GM18867 (cell line): ENCODE data around the gene CFAP97D1.

Experiments used
- ATAC-seq: cut with Tn5 transposase; IDR thresholded peaks from one replicate; pipeline ENCODE4 v1.9.1; 2021; ENCODE audit warnings: mild to moderate bottlenecking, moderate library complexity; ENCODE audit not compliant: unreplicated experiment

CFAP97D1 gene

DNA sequence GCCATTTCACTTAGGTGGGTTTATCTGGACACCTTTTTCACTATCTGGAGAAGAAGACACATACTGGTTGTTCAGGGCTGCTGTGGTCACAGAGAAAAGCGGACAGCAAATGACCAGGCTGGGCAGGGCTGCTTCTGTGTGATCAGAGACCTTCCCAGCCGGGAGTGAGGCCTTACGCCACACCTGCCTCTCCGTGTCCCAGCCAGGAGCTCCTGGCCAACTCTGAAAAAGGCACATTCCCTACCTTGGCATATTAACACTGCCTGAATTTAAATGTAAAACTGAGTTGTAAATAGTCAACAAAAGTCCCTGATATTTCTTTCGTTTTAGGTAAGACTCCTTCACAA, 12.5 kb upstream of the CFAP97D1 start:
- no peak for ATAC-seq

DNA sequence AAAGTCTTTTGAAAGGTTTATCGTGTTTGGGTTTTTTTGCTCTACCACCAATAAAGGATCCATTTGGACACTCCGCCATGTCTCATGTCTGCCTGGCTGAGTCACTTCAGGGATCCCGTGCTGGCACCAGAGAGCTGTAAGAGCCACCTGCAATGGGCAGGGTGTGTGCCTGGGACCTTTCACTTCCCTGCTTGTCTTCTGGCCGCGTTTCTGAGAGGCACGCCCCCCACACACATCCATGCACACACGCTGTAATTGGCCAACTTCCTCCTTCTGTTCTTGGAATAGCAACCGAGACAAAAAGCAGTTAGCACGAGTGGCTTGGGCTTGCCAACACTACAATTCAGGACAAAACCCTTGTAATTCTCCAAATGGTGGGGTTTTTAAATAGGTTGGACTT, 11.9 kb upstream of the CFAP97D1 start:
- ATAC-seq = no peak

DNA sequence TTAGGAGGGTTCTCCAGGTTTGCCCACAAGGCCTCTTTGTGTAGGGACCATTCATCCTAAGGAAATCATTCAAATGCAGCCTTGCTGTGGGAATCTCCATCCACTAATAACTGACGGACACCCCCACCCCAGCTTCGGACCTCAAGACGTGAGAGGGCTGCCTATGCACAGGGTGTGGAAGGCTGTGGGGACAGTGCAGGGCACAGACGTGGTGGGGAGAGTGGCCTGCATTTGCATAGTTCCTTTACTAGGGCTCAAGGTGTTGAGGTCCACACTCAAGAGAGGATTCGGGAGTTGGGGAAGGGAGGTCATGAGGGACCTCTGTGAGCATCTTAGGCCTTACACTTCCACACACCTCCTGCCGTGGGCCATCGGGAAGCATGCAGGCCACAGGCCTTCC, 11.3 kb upstream of the CFAP97D1 start:
- no peak for ATAC-seq

DNA sequence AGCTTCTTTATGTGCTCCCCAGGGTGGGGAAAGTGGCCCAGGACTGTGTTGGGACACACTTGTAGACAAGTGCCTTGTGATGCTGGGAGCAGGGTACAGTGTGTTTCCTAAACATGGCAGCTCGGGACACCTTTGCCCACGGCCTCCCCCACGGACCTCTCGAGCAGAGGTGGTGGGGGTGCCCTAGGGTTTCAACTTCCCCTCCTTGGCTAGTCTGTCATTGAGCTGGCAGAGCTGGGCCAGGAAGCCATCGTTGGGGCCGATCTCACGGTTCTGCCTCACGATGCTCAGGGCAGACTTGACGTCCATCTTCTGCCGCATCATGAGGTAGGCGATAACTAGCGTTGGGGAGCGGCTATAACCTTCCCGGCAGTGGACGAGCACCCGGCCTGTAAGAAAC, 10.8 kb upstream of the CFAP97D1 start:
- ATAC-seq = no peak

DNA sequence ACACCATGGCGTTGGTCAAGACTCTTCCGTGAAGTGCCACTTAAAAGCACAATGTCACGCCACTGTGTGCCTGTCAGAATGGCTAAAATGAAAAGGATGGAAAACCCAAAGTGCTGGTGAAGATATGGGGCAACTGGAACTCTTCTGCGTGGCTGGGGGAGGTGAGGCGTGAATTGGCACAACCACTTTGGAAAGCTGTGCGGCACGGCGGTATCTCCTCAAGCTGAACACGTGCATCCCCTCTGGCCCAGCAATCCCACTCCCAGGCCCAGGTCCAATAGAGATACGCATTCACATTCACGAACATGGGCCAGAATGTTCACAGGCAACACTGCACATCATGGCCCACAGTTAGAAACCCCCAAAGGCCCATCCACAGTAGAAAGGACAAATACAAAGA, 10.4 kb upstream of the CFAP97D1 start:
- no peak for ATAC-seq

DNA sequence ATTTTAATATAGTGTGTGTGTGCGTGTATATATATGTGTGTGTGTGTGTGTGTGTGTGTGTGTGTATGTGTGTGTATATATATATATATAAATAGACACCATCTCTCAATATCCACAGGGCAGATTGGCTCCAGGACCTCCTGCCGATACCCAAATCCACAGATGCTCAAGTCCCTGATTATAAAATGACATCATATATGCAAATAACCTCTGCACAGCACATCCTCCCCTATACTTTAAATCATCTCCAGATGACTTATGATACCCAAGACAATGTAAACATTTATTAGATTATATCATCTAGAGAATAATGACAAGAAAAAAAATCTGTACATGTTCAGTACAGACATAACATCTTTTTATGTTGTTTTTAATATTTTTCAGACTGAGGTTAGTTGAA, 9.3 kb upstream of the CFAP97D1 start:
- ATAC-seq = no peak

DNA sequence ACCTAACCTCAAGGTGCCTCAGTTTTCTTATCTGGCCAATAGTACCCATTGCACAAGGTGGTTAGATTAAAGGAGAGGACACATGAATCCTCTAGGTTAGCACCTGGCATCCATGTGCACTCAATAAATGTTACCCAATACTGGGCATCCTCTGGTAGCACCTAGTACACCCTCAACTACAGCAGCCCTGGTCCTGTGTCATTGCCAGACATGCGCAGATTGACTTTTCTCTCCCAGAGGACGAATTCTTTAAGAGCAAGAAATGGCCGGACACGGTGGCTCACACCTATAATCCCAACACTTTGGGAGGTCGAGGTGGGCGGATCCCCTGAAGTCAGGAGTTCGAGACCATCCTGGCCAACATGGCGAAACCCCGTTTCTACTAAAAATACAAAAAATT, 8.8 kb upstream of the CFAP97D1 start:
- no peak for ATAC-seq

DNA sequence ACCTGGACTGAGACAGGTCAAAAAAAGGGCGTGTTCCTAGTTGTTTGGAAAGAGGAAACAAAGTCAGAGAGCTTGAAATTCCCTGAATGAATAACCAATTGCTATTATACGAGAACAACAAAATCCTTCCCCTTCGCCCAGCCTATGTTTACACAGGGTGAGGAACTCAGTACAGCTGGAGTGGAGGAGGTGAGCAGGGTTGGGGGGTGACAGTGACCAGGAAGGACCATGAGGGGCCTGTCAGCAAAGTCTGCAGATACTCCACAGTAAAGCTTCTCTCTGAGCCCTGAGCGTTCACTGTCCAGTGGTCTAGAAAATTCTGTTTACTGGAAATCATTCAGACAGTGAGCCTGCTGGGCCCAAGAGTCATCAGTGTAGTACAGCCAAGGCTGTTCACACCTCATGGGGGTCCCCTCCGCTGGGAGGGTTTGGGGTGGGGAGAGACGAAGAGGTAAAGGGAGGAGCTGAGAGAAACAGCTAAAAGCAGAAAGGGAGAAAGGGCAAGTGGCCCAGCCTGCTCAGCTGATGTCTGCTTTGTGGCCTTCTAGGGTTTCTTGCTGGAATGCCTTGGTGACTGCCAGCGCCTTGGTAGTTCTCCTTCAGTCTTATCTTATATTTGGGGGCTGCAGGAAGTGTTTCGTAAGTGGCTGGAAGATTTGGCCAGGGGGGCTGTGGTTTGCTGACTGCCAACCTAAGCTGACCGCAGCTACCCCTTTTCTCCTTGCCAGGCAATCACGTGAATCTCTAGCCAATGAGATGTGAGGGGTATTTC, 7.2 kb upstream of the CFAP97D1 start:
- ATAC-seq = no peak

DNA sequence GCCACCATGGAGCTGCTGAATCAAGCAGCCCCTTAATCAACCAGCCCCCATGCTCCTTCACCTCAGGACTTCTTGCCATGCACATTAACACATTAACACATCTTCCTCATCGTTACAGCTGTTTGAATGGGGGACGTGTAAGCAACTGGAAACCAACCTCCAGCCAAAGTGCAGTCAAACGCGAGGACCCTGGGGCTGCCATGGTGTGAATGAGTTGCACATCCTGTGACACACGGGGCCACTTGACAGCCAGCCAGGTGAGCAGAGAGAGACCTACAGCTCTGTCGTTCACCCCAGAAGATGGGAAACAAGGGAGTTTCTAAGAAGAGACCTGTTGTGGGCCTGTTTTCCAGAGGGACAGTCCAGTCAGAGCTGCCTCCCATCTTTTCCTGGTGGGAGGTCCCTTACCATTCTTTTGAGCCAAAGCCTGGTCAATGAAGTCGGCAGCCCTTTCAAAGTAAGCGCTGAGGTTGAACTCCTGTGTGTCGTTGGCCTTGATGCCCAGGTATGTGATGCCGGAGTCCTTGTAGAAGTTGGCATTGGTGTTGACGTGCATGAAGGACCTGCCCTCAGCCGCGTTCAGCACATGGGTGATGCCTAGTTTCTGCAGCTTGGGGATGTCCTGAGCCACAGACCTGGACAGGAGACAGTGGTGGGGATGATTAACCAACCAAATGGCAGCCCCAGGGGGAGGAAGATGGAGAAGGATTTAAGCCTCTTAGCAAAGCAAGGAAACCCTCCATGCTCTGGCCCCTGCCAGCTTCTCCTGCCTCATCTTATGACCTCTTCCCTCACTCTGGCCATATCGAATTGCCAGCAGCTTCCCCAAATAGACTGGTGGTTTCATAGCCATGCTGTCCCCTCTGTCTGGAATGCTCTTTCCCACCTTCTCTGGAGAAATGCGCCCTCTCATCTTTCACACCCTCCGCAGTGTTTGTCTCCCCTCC, 5.7 kb upstream of the CFAP97D1 start:
- ATAC-seq = no peak

DNA sequence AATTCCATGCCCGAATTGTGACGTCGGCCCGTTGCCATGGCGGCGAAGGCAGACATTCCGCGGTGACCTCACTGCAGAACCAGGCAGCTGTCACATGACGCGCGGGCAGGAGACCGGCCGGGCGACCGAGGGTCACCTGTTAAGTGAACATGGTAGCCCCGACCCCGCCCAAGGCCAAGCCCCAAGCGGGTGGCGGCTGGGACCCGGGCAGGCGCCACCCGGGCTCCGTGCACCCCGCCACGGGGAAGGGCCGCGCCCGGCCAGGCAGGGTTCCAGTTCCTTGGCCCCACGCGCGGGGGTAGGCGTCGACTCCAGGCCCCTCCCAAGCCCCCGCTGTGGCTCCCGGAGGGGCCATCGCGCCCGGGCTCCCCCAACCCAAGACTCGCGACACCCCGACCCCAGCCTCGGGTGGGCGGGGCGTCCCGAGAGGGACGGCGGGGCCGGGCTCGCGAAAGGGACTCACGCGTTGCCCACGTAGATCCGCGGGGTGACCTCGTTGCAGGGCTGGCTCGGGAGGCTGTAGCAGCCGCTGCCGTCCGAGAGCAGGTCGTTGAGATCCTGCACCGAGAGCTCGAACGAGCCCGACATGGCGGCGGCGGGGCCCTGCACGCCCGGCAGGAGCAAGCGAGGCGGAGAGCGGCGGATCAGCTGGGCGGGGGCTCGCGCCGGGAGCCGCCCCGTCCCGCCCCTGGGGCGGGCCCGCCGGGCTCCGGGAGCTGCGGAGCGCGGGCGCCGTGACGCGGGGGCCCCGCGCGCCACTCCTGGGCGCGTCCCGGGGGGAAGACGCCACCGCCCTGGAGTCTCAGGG, 1.7 kb upstream of the CFAP97D1 start, which contains the start of gene DUSP3:
Gene DUSP3 (minus strand): TSS at position 641 of the 808 bp plus-strand sequence. CDS start 53 bp downstream, at position 588.
- ATAC-seq = peak; percentile 90

DNA sequence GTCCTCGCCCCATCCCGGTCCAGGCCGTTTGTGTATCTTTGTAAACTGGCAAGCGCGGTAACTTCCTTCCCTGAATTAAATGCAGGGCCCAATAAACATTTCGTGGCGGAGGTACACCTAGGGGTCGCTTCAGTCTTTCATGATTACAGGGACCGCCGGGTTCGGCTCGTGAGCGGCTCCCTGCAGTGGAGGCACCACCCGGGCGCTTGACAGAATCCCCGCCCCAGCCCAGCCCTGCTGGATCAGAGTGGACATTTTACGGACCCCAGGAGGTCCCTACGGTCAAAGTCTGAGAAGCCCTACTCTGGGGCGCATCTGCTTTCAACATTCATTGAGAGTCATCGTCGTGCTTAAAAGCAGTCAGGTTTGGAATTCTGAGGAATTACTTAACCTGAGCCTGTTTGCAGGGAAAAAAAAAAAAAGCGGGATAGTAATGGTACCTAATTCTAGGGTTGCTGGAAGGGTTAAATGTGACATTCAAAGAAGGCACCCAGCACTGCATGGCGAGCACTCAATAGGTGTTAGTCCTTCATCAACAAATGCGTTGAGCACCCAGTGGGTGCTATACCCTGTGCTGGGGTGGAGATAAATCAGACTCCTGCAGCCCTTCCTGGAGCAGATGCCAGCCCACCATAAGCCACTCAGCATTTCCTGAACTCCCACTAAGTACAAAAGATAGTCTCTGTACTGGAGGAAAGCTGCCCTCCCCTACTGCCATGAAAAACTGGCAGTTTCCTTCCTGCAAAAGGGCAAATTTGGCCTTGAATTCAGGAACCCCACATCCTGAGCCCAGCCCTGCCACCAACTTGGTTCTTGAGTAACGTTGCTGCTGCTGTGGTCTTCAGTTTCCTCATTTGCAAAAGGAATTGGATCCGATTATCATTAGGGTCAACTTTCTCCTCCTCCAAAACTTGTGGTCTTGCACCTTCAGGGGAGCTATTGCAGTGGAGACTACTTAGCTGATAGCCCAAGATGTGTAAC, 800 bp upstream of the CFAP97D1 start:
- no peak for ATAC-seq

DNA sequence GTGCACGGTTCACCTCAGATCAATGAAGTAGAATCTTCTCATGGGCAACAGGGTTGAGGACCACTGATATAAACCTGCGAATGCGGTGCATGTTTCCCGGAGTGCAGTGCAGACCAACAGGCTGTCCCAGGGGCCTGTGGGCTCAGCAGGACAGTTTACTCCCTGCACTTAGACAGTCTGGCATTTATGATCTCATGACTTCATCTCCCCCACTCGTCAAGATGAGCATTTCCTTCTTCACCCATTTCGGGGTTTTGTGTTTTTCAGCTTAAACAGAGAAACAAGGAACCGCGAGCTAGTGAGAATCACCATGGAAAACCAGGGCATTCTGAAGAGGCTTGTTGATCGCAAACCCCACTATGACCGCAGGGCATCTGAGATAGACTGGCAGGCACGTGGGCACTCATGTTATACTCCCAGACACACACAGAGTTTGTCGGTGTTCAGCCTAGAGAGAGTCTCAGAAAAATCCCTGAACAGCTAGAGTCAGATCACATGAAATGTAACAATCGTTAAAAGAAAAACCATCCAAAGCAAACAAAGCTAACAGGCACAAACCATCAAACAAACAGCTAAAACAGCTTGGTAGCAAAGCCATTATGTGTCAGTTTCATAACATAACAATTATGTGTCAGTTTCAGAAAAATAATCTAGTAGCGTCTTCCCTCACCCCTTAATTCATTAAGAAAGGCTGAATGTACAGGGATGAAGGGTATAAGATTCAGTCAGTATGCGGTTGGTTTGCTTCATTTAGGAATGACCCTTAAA, 2.9 kb downstream of the CFAP97D1 start:
- no peak for ATAC-seq

DNA sequence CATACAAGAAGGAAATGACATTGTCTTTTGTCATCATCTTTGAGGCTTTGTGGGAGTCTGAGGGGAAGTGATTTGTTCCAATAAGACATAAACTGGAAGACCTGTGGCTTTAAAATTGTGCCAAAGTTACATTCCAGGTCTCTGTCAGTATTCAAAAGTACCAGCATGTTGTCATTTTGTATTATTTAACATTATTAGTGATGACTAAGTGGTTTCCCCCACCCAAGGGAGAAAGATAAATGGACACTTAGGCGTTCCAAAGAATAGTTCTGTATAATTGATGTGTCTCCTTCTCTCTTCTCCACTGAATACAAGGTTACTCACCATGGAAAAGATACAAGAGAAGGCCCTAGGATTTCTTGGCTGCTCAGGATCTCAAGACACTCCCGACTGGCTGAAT, 3.8 kb downstream of the CFAP97D1 start:
- ATAC-seq = no peak

DNA sequence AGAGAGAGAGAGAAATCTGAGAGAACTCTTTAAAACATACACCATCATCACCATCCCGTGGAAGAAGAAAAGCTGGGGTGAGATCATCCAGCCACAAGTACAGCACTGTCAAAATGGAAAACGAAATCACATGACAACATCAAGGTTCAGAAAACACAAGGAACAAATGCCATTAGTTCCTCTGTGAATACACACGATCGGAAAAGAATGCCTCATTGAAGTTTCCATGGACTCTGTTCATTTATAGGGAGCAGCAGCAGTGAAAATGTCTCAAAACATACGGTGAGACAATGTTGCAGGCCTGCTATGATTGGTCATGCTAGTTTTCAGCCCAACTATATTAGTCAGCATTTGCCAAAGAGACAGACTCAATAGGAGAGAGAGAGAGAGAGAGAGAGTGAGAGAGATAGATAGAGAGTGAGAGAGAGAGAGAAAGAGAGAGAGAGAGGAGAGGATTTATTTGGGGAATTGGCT, 4.4 kb downstream of the CFAP97D1 start:
- ATAC-seq = no peak

DNA sequence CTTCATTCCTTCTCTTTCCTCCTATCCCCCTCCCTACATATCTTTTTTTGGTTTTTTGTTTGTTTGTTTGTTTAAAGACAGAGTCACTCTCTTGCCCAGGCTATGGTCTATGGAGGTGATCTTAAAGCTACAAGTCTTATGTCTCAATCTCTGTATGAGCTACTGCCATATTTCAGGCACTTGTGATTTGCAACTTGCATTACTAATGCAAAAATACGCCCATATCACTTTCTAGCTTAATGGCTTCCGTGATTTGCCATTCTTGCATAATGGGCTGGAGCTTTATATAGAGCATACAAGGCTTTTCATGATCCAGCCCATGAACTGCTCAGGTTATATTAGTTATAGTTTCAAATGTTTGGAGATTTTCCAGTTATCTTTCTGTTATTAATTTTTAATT, 7.5 kb downstream of the CFAP97D1 start:
- ATAC-seq = no peak

DNA sequence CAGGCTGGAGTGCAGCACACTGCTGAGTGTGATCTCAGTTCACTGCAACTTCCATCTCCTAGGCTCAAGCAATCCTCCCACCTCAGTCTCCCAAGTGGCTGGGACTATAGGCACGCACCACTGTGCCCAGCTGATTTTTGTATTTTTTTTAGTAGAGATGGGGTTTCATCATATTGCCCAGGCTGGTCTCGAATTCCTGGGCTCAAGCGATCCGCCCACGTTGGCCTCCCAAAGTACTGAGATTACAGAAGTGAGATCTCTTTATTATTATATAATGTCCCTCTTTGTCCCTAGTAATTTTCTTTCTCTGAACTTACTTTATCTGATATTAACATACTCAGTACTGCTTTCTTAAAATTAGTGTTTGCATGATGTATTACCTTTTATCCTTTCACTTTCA, 8.3 kb downstream of the CFAP97D1 start:
- ATAC-seq = no peak

DNA sequence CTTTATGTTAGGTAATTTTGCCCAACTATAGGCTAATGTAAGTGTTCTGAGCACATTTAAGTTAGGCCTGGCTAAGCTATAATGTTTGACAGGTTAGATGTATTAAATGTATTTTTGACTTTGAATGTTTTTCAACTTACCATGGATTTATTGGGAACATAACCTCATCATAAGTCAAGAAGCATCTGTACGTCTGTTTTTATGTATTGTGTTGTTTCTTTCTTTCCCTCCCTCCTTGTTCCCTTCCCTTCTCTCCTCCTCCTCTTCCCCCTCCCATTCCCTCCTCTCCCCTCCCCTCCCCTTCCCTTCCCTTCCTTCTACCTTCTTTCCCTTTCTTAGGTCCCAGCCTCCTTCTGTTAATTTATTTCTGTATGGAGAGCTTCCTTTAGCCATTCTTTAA, 9.2 kb downstream of the CFAP97D1 start:
- no peak for ATAC-seq

DNA sequence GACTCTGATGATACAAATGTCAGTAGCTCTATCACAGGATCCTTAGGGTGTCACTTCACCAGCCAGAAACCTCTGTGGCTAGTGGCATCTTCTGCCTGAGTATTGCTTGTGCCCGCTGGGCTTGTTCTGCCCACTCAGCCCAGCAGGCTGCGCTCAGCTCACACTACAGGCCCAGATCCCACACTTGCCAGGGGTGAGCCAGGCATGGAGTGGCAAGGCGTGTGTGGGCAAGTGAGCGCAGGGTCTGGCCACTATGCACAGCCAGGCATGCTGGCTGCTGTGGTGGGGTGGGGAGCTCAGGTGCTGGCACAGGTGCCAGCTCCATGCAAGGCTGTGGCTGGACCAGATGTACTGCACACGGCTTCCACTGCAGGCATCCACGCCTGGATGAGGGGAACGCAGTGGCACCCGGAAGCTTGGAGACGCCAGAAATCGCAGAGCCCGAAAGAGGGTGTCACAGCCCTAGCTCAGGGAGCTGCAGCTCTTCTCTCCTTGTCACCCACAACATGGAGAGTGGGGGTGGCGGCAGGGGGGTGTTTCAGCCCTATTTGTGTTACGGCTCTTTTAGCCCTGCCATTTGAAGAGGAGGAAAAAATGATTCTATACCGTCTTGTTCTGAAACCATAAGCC, 10.2 kb downstream of the CFAP97D1 start:
- ATAC-seq = no peak

DNA sequence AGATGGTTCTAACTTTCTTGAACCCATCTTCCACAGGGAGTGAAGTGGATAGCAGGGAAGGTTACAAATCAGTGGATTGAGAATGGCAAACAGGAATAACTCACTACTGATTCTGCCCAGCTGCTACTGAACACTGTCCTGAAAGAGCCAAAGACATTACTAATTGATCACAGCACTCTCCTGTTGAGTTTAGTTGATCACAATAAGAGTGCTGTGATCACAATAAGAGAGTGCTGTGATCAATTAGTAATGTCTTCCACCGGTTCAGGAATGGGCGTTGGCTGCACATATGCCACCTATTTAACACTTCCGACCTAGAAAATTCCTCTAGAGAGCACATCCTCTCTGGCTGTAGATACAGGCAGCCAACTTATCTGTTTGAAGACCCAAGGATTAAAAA, 11.4 kb downstream of the CFAP97D1 start:
- no peak for ATAC-seq
